GM12865 (cell line): ENCODE results near the gene BCAR1.

Source experiments
- DNase-seq: peaks from one replicate; pipeline ENCODE4 v3.0.0; 2010; ENCODE audit warnings: low read depth
- H3K4me3 ChIP-seq: 2 replicates; pipeline ENCODE4 v1.5.1; 2011; ENCODE audit warnings: mild to moderate bottlenecking, low read depth, low read length, control low read depth
- CTCF ChIP-seq: IDR thresholded peaks from 2 replicates; pipeline ENCODE4 v1.5.1; 2011; ENCODE audit warnings: low read length, control low read depth, low read depth, inconsistent platforms; ENCODE audit not compliant: insufficient read depth; ENCODE audit errors: missing control alignments

BCAR1 gene

DNA sequence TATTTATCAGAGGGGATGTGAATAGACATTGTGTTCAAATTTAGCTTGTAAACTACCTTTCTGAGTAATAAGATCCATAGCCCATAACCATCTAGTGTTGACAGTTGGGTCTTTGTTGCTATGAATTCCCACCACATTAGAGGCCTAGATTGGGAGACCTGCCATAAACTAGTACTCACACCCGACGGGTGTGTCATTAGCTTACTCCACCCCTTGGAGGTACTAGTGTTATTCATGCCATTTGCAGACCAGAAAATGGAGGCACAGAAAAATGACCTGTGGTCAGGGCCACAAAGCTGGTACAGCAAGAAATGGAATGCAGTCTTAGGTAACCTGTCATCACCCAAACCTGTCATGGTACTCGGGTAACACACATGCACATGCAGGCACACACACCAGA is 41.3 kb upstream of the BCAR1 start:
- no peak overlapping the region for H3K4me3 ChIP-seq
- no peak for DNase-seq
- no peak for TF ChIP-seq CTCF

- no peak for TF ChIP-seq CTCF
- no peak for DNase-seq
- H3K4me3 ChIP-seq, result no peak overlapping the region
Observed at GRCh38 chr16:75289189-75289588, 37.8 kb upstream of the BCAR1 start.

- H3K4me3 ChIP-seq, result no peak overlapping the region
- TF ChIP-seq CTCF, result no peak
Observed at GRCh38 chr16:75288596-75289120, 37.2 kb upstream of the BCAR1 start.

GRCh38 chr16:75288181-75288580 is 36.8 kb upstream of the BCAR1 start:
- H3K4me3 ChIP-seq, result no peak overlapping the region
- no peak for DNase-seq
- no peak for TF ChIP-seq CTCF

More at GRCh38 chr16:75288596-75289120, 37.2 kb upstream of the BCAR1 start:
- peak; percentile 39 for DNase-seq

DNA sequence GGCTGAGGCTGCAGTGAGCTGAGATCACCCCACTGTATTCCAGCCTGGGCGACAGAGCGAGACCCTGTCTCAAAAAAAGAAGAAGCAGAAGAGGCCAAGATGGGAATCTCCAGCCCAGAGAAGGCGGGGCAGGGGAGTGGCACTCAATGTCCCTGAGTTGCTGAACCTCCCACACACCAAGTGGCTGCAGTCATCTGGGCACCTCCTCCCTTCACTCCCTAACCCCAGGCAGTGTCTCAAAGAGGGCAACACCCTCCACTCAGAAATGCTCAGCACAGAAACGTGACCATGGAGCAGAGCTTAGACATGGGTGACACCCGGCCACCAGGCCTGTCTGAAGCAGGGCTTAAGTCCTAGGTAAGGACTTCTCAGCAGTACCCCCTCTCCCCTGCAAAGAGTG is 36.3 kb upstream of the BCAR1 start:
- DNase-seq, result no peak
- TF ChIP-seq CTCF, result no peak

DNA sequence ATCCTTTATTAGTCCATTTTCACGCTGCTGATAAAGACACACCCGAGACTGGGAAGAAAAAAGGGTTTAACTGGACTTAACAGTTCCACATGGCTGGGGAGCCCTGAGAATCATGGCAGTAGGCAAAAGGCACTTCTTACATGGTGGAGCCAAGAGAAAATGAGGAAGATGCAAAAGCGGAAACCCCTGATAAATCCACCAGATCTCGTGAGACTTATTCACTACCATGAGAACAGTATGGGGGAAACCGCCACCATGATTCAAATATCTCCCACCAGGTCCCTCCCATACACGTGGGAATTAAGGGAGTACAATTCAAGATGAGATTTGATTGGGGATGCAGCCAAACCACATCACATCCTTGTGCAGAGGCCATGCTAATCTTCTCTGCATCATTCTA is 35.0 kb upstream of the BCAR1 start:
- no peak for DNase-seq
- TF ChIP-seq CTCF, result no peak
- H3K4me3 ChIP-seq, result no peak overlapping the region

More for the DNA sequence above, 36.3 kb upstream of the BCAR1 start:
- H3K4me3 ChIP-seq, result no peak overlapping the region
